Measurements from ENCODE around the gene LRTM1.

The LRTM1 gene

DNA sequence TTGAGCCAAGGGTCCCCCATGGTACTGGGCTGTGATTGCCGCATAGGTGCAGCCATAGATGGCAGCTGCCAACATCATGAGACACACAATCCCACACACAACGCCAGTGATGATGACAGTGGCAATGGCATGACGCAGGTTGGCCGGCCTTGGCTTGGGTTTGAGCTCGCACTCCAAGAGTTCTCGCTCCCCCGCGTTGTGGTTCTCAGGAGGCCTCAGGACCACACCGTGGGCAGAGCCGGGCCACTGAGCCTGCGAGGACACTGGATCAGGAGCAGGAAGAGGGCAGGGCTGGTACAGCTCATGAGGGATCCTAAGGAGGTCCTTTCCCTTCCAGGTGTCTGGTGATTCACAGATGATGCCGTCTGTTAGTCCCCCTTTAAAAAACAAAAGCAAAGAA lies 9.3 kb downstream of the LRTM1 start:
- H3K4me3 ChIP-seq (ENCODE audit: low read depth, low read length), result no peak overlapping the region
- TF ChIP-seq, protein P1, sequence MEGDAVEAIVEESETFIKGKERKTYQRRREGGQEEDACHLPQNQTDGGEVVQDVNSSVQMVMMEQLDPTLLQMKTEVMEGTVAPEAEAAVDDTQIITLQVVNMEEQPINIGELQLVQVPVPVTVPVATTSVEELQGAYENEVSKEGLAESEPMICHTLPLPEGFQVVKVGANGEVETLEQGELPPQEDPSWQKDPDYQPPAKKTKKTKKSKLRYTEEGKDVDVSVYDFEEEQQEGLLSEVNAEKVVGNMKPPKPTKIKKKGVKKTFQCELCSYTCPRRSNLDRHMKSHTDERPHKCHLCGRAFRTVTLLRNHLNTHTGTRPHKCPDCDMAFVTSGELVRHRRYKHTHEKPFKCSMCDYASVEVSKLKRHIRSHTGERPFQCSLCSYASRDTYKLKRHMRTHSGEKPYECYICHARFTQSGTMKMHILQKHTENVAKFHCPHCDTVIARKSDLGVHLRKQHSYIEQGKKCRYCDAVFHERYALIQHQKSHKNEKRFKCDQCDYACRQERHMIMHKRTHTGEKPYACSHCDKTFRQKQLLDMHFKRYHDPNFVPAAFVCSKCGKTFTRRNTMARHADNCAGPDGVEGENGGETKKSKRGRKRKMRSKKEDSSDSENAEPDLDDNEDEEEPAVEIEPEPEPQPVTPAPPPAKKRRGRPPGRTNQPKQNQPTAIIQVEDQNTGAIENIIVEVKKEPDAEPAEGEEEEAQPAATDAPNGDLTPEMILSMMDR (IDR thresholded peaks at IDR 0.05; ENCODE audit: borderline replicate concordance, insufficient read depth, low read depth, low read length), result no peak

DNA sequence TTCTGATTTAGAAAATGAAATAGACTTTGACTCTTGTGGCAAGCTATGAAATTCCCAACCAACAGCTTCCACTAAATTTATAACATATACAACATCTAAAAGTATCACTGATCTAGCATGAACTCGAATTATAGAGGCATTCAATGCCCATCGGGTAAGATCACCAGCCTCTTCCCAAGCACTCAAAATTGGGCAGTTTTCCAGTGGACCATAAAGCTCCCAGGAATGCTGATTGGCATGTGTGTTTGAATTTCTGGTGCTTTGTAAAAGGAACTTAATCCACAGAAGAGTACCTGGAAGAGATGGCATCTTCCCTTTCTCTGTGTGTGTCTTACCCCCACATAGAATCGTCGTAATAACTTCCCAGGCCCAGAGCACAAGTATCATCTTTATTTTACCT lies 10.0 kb downstream of the LRTM1 start:
- no peak overlapping the region for H3K4me3 ChIP-seq (ENCODE audit: low read depth, low read length)
- TF ChIP-seq, protein P1 (IDR thresholded peaks at IDR 0.05; ENCODE audit: borderline replicate concordance, insufficient read depth, low read depth, low read length), result no peak

DNA sequence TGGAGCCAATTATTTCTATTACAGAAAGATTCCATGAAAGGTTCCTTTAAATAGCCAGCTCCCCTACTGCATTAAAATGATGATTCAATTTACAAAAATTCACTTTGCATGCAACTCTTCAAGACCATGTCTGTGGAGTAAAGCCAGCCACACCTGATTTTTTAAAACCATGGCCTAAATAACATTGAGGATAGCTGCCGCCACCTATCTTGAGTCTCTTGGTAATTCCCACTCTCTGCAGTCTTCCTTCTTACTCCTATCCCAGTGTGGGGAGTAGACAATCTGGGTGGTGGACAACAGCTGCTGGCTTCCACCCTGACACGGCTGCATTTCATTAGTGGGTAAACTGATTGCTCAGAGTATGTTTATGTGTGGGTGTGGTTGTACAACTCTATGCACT lies 10.7 kb downstream of the LRTM1 start:
- H3K4me3 ChIP-seq (ENCODE audit: low read depth, low read length), result no peak overlapping the region
- TF ChIP-seq, protein P1 (IDR thresholded peaks at IDR 0.05; ENCODE audit: borderline replicate concordance, insufficient read depth, low read depth, low read length), result no peak

DNA sequence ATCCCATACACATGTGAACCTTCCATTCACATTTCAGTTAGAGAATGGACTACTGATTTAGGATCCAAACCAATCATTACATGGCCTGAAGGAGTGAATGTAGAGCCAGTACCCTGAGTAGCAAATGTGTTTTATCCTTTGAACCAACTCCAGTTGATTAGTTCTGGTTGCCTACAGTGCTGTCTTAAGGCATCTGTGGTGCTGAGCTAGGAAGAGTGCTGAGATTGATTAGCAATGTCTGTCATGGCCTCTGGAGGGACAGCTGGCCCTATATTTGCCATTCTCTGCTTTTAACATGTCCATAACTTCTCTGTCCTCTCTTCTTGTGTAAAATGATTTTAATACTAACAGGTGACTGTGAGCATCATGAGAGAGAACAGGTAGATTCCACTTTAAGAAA lies 11.1 kb downstream of the LRTM1 start:
- H3K4me3 ChIP-seq (ENCODE audit: low read depth, low read length), result no peak overlapping the region
- TF ChIP-seq, protein P1 (IDR thresholded peaks at IDR 0.05; ENCODE audit: borderline replicate concordance, insufficient read depth, low read depth, low read length), result no peak

DNA sequence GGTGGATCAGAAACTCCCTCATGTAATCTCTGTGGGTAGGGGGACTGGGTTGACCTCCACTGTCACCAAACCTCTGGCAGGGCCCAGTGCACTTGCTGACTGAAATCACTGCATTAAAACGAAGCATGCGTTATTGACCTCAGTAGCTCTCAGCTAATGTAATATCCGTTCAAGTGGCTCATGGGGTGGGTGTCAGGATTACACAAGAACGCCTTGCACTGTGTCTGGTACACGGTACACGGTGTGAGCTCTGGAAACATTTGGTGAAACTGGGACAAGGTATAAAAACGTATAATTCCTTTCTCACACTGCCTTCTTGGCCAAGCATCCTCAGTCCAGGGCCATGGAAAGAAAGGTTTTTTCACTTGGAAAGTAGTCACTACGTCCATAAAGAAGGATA lies 11.9 kb downstream of the LRTM1 start:
- H3K4me3 ChIP-seq (ENCODE audit: low read depth, low read length), result no peak overlapping the region
- TF ChIP-seq, protein P1 (IDR thresholded peaks at IDR 0.05; ENCODE audit: borderline replicate concordance, insufficient read depth, low read depth, low read length), result no peak

DNA sequence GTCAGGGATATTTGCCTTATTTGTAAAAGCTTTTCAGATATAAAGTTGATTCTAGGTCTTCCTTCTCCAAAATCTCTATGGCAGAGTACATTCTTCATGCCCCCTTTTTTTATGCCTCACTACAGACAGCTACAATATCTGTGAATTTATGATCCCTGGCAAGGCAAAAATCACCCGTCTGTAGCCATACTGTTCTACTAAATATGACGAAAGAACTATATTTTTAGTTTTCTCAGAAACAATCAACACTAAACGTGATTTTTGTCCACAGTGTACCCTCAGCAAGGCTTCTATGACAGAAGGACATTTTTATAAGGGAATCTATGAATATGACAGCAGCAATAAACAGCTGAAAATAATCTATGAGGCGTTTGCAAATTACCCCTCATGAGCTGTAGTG lies 12.7 kb downstream of the LRTM1 start:
- TF ChIP-seq, protein P1 (IDR thresholded peaks at IDR 0.05; ENCODE audit: borderline replicate concordance, insufficient read depth, low read depth, low read length), result no peak

DNA sequence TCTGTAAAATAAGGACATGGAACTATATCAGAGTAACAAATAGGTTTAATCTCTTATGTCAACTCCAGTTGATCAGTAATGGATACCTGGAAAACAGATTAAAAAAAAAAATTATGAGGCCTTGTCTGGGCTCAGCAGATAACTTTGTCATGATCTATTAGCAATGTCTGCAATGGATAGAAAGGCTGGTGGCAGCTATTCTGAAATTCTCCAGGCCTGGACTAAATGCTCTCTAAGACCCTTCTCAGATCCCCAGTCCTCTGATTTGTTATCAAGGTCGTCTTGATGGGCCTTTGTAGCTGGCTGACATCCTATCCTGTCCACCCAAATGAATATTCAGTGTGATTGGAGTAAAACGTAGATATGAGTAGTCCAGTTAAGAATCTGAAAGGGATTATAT lies 13.7 kb downstream of the LRTM1 start:
- TF ChIP-seq, protein P1 (IDR thresholded peaks at IDR 0.05; ENCODE audit: borderline replicate concordance, insufficient read depth, low read depth, low read length), result no peak
- H3K4me3 ChIP-seq (ENCODE audit: low read depth, low read length), result no peak overlapping the region

More for the DNA sequence above, 12.7 kb downstream of the LRTM1 start:
- H3K4me3 ChIP-seq (ENCODE audit: low read depth, low read length), result no peak overlapping the region

All from GM12875 (cell line).